AG04450 (cell line): Measurements from ENCODE around the gene TRAF3IP3. TPM values are rescaled to one million over a fixed set of nuclear protein-coding genes. Genes with fewer than 3 reads are reported as not detected.

Experiments used
- CTCF ChIA-PET: fragments of 300-600, 350-600 bp; formaldehyde crosslinking; extraction: SDS; loops from one replicate; lab custom pipeline; 2022; ENCODE audit warnings: antibody characterized with exemption, inconsistent platforms; lab: Charles Lee
- POLR2A ChIA-PET: fragments of 350-600 bp; formaldehyde crosslinking; extraction: SDS; loops from one replicate; lab custom pipeline; 2021; ENCODE audit warnings: antibody characterized with exemption, inconsistent platforms; lab: Yijun Ruan, JAX
- DNase-seq: peaks from one replicate; pipeline ENCODE4 v3.0.0-alpha.2; 2011; ENCODE audit warnings: low read depth, low spot score
- H3K27ac ChIP-seq: one replicate; pipeline ENCODE4 v1.5.1; 2012; ENCODE audit warnings: low read depth, low read length, control low read depth
- H3K27me3 ChIP-seq: one replicate; pipeline ENCODE4 v1.6.0; 2012; ENCODE audit warnings: low read length; ENCODE audit not compliant: control insufficient read depth, insufficient read depth
- H3K4me3 ChIP-seq: 2 replicates; pipeline ENCODE4 v1.5.1; 2011; ENCODE audit warnings: mild to moderate bottlenecking, low read depth, low read length, control low read depth
- H3K9me3 ChIP-seq: 2 replicates; pipeline ENCODE4 v1.5.1; 2012; ENCODE audit warnings: low read length; ENCODE audit not compliant: control insufficient read depth, insufficient read depth
- polyA plus RNA-seq: library from polyadenylated mRNA; depleted of rRNA; stranded (reverse); fragments of >200 nt; gene quantifications from 2 replicates; pipeline ENCODE4 v1.2.3, GENCODE V29; 2011
- TF ChIP-seq, protein P1 (sequence below): IDR thresholded peaks from 2 replicates; pipeline ENCODE4 v1.5.1; 2011; ENCODE audit warnings: low read depth, low read length, control low read depth, inconsistent platforms

TRAF3IP3 gene
- polyA plus RNA-seq, 1 experiment: 0.10 TPM

DNA sequence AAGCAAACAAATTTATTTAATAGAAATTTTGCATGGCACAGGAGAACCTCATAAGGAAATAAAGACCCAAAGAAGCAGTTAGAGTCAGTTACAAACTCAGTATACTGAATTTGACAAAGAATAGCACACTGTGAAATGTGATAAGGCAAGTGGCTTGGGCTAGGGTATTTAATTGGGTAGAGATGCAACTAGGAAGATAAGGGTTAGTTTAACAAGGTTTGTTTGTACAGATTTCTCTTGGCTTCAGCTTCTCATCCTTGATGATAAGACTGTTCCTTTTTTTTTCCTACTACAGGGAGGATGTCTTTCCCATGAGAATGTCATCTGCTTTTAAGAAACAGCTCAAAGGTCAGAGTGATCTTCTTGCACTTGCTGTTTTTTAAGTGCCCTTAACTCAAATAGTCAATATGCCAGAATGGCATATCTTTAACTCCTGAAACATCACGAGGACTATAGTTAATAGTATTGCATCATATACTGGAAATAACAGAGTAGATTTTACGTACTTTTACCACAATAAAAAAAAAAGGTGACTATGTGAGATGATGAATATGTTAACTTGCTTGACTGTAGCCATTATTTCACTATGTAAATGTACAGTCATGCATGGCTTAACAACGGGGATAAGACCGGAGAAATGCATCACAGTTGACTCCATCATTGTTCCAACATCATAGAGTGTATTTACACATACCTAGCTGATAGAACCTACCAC, 9.2 kb upstream of the TRAF3IP3 start:
- H3K9me3 ChIP-seq: no peaks in the 10 kb centered on the region; the same call in 1 of the 2 replicates
- ChIA-PET POLR2A (interaction anchor here (0.6 kb wide), 1 partner anchor 103 kb away, joined by 3 read pairs; no protein-coding TSS in a partner anchor), CTCF (interaction anchor here (0.7 to 3.3 kb wide), 14 partner anchors 9 to 1499 kb away, joined by 3 to 24 read pairs (median 5); partner anchors contain the start of genes CAMK1G and IRF6)
- no peak for DNase-seq
- H3K4me3 ChIP-seq: no peak overlapping the region
- no peak overlapping the region for H3K27ac ChIP-seq
- no peaks in the 10 kb centered on the region for H3K27me3 ChIP-seq
- TF ChIP-seq, protein P1, sequence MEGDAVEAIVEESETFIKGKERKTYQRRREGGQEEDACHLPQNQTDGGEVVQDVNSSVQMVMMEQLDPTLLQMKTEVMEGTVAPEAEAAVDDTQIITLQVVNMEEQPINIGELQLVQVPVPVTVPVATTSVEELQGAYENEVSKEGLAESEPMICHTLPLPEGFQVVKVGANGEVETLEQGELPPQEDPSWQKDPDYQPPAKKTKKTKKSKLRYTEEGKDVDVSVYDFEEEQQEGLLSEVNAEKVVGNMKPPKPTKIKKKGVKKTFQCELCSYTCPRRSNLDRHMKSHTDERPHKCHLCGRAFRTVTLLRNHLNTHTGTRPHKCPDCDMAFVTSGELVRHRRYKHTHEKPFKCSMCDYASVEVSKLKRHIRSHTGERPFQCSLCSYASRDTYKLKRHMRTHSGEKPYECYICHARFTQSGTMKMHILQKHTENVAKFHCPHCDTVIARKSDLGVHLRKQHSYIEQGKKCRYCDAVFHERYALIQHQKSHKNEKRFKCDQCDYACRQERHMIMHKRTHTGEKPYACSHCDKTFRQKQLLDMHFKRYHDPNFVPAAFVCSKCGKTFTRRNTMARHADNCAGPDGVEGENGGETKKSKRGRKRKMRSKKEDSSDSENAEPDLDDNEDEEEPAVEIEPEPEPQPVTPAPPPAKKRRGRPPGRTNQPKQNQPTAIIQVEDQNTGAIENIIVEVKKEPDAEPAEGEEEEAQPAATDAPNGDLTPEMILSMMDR: no peak

DNA sequence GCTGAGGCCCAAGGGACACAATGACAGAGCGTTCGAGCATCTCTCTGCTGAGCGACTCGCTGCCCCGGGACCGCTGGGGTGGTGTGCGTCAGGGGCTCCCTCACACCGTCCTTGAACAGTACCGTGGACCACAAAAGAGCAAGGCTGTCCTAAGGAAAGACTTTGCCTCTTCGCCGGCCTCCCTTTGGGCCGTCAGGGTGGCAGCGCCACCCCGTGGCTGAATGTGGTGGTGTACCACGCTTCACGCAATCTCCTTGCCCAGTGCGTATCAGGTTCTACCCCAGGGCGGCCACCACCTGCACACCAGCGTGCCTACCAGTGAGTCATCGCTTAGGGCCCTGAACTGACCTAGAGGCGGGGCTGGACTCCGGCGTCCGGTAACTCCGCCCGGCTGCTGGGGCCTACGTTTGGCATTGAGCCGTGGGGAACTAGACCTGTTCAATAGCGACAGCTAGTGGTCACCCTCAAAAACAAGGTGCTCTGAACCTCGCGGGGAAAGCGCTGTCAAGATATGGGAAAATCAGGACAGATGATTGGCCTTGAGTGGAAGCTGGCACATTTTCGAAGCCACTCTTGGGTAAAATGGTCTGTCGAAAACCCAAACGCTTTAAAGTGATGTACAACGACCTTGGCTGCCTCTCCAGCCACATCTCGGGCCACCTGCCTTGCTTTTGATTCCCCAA, 8.1 kb upstream of the TRAF3IP3 start:
- H3K27ac ChIP-seq: no peak overlapping the region
- POLR2A ChIA-PET: no interaction called here

DNA sequence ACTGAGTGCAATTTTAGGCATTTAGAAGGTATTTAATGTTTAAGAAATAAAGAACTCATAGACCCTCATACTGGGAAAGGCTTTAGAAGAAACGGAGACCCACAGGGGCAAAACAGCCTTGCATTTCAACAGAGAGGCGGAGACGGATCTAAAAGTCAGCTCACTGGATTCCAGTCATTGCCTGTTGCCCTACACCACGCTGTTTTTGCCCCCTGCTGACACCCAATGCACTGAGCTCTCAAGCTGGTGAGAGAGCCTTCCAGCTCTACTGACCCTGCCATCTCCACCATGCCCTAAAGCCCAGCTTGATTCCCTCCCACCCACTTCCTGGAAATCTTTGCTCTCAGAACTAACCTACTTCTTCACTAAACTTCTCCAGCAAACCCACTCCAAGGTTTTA, 7.2 kb upstream of the TRAF3IP3 start:
- Histone ChIP-seq H3K4me3 (no peak overlapping the region), H3K27me3 (no peaks in the 10 kb centered on the region), H3K27ac (no peak overlapping the region), H3K9me3 (no peaks in the 10 kb centered on the region; the same call in 1 of the 2 replicates)
- DNase-seq: no peak
- ChIA-PET POLR2A (no interaction called here), CTCF (interaction anchor here (0.6 to 3.7 kb wide), 43 partner anchors 10 to 247 kb away, joined by 3 to 34 read pairs (median 5); partner anchors contain the start of genes CAMK1G, HSD11B1 and UTP25)
- TF ChIP-seq, protein P1: no peak

More for the DNA sequence above, 8.1 kb upstream of the TRAF3IP3 start:
- CTCF ChIA-PET: interaction anchor here (0.6 to 3.7 kb wide), 41 partner anchors 9 to 195 kb away, joined by 3 to 34 read pairs (median 5); partner anchors contain the start of genes CAMK1G, HSD11B1 and UTP25
- no peaks in the 10 kb centered on the region for H3K27me3 ChIP-seq
- H3K4me3 ChIP-seq: peak overlapping the region; percentile 39
- TF ChIP-seq, protein P1: peak; percentile 79
- DNase-seq: peak; percentile 76
- H3K9me3 ChIP-seq: no peaks in the 10 kb centered on the region; the same call in 1 of the 2 replicates

DNA sequence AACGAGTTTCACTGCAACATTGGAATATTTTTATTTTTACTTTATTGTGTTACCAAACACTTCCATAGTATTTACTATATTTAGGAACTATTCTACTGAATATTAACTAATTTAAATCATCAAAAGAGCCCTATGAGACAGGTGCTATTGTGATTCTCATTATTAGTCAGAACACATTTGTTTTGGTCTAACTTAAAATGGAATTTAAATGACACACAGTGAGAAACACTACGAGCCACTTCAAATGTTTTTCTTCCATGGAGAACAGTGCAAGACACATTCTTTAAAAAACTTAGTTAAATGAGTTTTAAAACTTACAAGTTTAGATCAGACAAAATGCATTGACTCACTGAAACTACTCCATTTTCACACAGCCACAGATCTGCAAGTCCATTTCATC, 6.6 kb upstream of the TRAF3IP3 start:
- Histone ChIP-seq H3K27me3 (no peaks in the 10 kb centered on the region), H3K9me3 (no peaks in the 10 kb centered on the region; the same call in 1 of the 2 replicates), H3K27ac (no peak overlapping the region), H3K4me3 (no peak overlapping the region)
- POLR2A ChIA-PET: no interaction called here
- DNase-seq: no peak
- TF ChIP-seq, protein P1: no peak
- CTCF ChIA-PET: interaction anchor here (0.7 to 3.7 kb wide), 26 partner anchors 10 to 246 kb away, joined by 3 to 34 read pairs (median 6); partner anchors contain the start of genes CAMK1G and UTP25
